Smooth muscle cell (in vitro differentiated cells): ENCODE measurements around the gene OR52R1. TPM values are rescaled to one million over a fixed set of nuclear protein-coding genes. Genes with fewer than 3 reads are reported as not detected.

ENCODE experiments used
- DNase-seq: peaks from one replicate; lab custom pipeline; 2025; ENCODE audit not compliant: unreplicated experiment; lab: John Stamatoyannopoulos, UW
- H2AFZ ChIP-seq: fragments of 200-600 bp; sonication (generic); 2 replicates; pipeline ENCODE4 v1.6.0; 2016; ENCODE audit warnings: antibody characterized with exemption, low read depth, mild to moderate bottlenecking
- H3F3A ChIP-seq: fragments of 200-600 bp; sonication (generic); 2 replicates; pipeline ENCODE4 v1.6.0; 2017; ENCODE audit warnings: antibody characterized with exemption, low read depth
- H3K27ac ChIP-seq: fragments of 200-600 bp; sonication (generic); 2 replicates; pipeline ENCODE4 v1.5.1; 2016; ENCODE audit warnings: low read depth, mild to moderate bottlenecking
- H3K27me3 ChIP-seq: fragments of 200-600 bp; sonication (generic); 2 replicates; pipeline ENCODE4 v1.6.1; 2016; ENCODE audit warnings: low read depth, mild to moderate bottlenecking
- H3K36me3 ChIP-seq: fragments of 200-600 bp; sonication (generic); 2 replicates; pipeline ENCODE4 v1.5.1; 2016; ENCODE audit warnings: low read depth
- H3K4me1 ChIP-seq: fragments of 200-600 bp; sonication (generic); 2 replicates; pipeline ENCODE4 v1.5.1; 2016; ENCODE audit warnings: low read depth
- H3K4me2 ChIP-seq: fragments of 200-600 bp; sonication (generic); 2 replicates; pipeline ENCODE4 v1.6.0; 2016; ENCODE audit warnings: mild to moderate bottlenecking
- H3K4me3 ChIP-seq: fragments of 200-600 bp; sonication (generic); 2 replicates; pipeline ENCODE4 v1.5.1; 2016; ENCODE audit warnings: mild to moderate bottlenecking
- H3K79me2 ChIP-seq: fragments of 200-600 bp; sonication (generic); 2 replicates; pipeline ENCODE4 v1.6.0; 2016; ENCODE audit warnings: low read depth, mild to moderate bottlenecking
- H3K9ac ChIP-seq: fragments of 200-600 bp; sonication (generic); 2 replicates; pipeline ENCODE4 v1.6.0; 2016; ENCODE audit warnings: low read depth
- H3K9me3 ChIP-seq: fragments of 200-600 bp; sonication (generic); replicated peaks from 2 replicates; pipeline ENCODE4 v1.5.1; 2016; ENCODE audit warnings: low read depth
- H4K20me1 ChIP-seq: fragments of 200-600 bp; sonication (generic); 2 replicates; pipeline ENCODE4 v1.6.0; 2016; ENCODE audit warnings: low read depth
- CTCF ChIP-seq: fragments of 200-600 bp; sonication (generic); IDR thresholded peaks from 2 replicates; pipeline ENCODE4 v1.5.1; 2017; ENCODE audit warnings: borderline replicate concordance, mild to moderate bottlenecking, antibody characterized with exemption; ENCODE audit not compliant: insufficient read depth, poor library complexity, severe bottlenecking
- WGBS: methylation state at CpG from one replicate; pipeline ENCODE4 v1.1.7; 2016; ENCODE audit warnings: low lambda C conversion rate; 5-methylcytosine and 5-hydroxymethylcytosine counted together
- polyA plus RNA-seq: library from polyadenylated mRNA; unstranded; fragments of >200 nt; fragmentation: Nextera tagmentation; extraction: Ambion mirVana; gene quantifications from 2 replicates; pipeline ENCODE4 v1.2.1, GENCODE V29; 2016
- total RNA-seq: library from RNA; depleted of rRNA; stranded (reverse); fragments of >200 nt; gene quantifications from 2 replicates; pipeline ENCODE4 v1.2.3, GENCODE V29; 2014

The OR52R1 gene
- total and polyA plus RNA-seq, 2 experiments from 2014 or later: not detected

GRCh38 chr11:4769838-4770237, 34.3 kb downstream of the OR52R1 start, which contains the start of gene OR51F1:
OR51F1 (minus strand) TSS chr11:4769938; CDS start chr11:4769938, 0 bp downstream.
- Histone ChIP-seq H3K4me1 (no peaks in the 10 kb centered on the region), H2AFZ (no peak within 1 kb of the TSS), H4K20me1 (no peaks in the 10 kb centered on the region), H3F3A (no peaks in the 10 kb centered on the region), H3K4me3 (no peak within 1 kb of the TSS), H3K27ac (no peak within 1 kb of the TSS), H3K27me3 (no peaks in the 10 kb centered on the region), H3K36me3 (no peaks in the 10 kb centered on the region), H3K9ac (no peak within 1 kb of the TSS), H3K79me2 (no peaks in the 10 kb centered on the region), H3K4me2 (no peak within 1 kb of the TSS), H3K9me3 (no peaks in the 10 kb centered on the region)
- TF ChIP-seq CTCF: no peak
- DNase-seq: no peak
- WGBS: 96% methylated on average over 1 of the region's 1 CpG

- Histone ChIP-seq H4K20me1 (no peaks in the 10 kb centered on the region), H3K27me3 (no peaks in the 10 kb centered on the region), H3K4me1 (no peaks in the 10 kb centered on the region), H3K27ac (no peak overlapping the region), H3F3A (no peaks in the 10 kb centered on the region), H2AFZ (no peak overlapping the region), H3K79me2 (no peaks in the 10 kb centered on the region), H3K4me3 (no peak overlapping the region), H3K9me3 (no peaks in the 10 kb centered on the region), H3K4me2 (no peak overlapping the region), H3K36me3 (no peaks in the 10 kb centered on the region), H3K9ac (no peak overlapping the region)
- DNase-seq: no peak
- TF ChIP-seq CTCF: no peak
Measured at GRCh38 chr11:4768094-4768493, 36.1 kb downstream of the OR52R1 start.

- no peaks in the 10 kb centered on the region for H3K27me3 ChIP-seq
- no peaks in the 10 kb centered on the region for H3K4me1 ChIP-seq
- TF ChIP-seq CTCF: no peak
- no peaks in the 10 kb centered on the region for H3K9me3 ChIP-seq
- no peaks in the 10 kb centered on the region for H3K79me2 ChIP-seq
- H3F3A ChIP-seq: no peaks in the 10 kb centered on the region
- no peak overlapping the region for H3K9ac ChIP-seq
- H3K4me3 ChIP-seq: no peak overlapping the region
- H3K4me2 ChIP-seq: no peak overlapping the region
- 90% methylated on average over 6 of the region's 6 CpGs for WGBS
- H2AFZ ChIP-seq: no peak overlapping the region
- H3K27ac ChIP-seq: no peak overlapping the region
- no peaks in the 10 kb centered on the region for H3K36me3 ChIP-seq
- no peaks in the 10 kb centered on the region for H4K20me1 ChIP-seq
- no peak for DNase-seq
Measured at GRCh38 chr11:4766420-4767043, 37.6 kb downstream of the OR52R1 start.

- no peaks in the 10 kb centered on the region for H3K27me3 ChIP-seq
- no peak overlapping the region for H3K4me2 ChIP-seq
- 82% methylated on average over 2 of the region's 2 CpGs for WGBS
- TF ChIP-seq CTCF: no peak
- no peaks in the 10 kb centered on the region for H3K9me3 ChIP-seq
- H3K4me1 ChIP-seq: no peaks in the 10 kb centered on the region
- H2AFZ ChIP-seq: no peak overlapping the region
- H3K79me2 ChIP-seq: no peaks in the 10 kb centered on the region
- no peak overlapping the region for H3K9ac ChIP-seq
- no peaks in the 10 kb centered on the region for H3K36me3 ChIP-seq
- no peak overlapping the region for H3K4me3 ChIP-seq
- no peaks in the 10 kb centered on the region for H3F3A ChIP-seq
- no peaks in the 10 kb centered on the region for H4K20me1 ChIP-seq
- no peak for DNase-seq
- no peak overlapping the region for H3K27ac ChIP-seq
Measured at GRCh38 chr11:4763096-4763495, 41.1 kb downstream of the OR52R1 start.
